Ishikawa (cell line): ENCODE results near the gene PLPPR4.

ENCODE experiments used
- CEBPB ChIP-seq: IDR thresholded peaks from 2 replicates; pipeline ENCODE4 v1.6.1; 2012
- EP300 ChIP-seq: IDR thresholded peaks from 2 replicates; pipeline ENCODE4 v1.6.1; 2012; ENCODE audit warnings: borderline replicate concordance
- MAX ChIP-seq: IDR thresholded peaks from 2 replicates; pipeline ENCODE4 v1.6.1; 2012
- TAF1 ChIP-seq: IDR thresholded peaks from 2 replicates; pipeline ENCODE4 v1.6.1; 2012; ENCODE audit warnings: low read depth, mild to moderate bottlenecking
- YY1 ChIP-seq: IDR thresholded peaks from 2 replicates; pipeline ENCODE4 v1.6.1; 2012; ENCODE audit warnings: low read depth

- TF ChIP-seq MAX (no peak), EP300 (no peak), CEBPB (no peak), YY1 (no peak), TAF1 (no peak)
These were observed 33.6 kb downstream of the PLPPR4 start for GRCh38 chr1:99297923-99298322.
